Measurements from ENCODE around the gene ZNF75A.
A peak's percentile ranks its signal among the peaks of the same experiment; 100 is the strongest.

Gene ZNF75A

GRCh38 chr16:3289998-3290673 is 15.2 kb upstream of the ZNF75A start:
- no peak for DNase-seq (ENCODE audit: low read depth in 2 of 2)

GRCh38 chr16:3292604-3293003 is 12.7 kb upstream of the ZNF75A start:
- no peak for DNase-seq (ENCODE audit: low read depth in 2 of 2)

GRCh38 chr16:3295209-3295608 is 10.1 kb upstream of the ZNF75A start:
- no peak for DNase-seq (ENCODE audit: low read depth in 2 of 2)

- no peak for DNase-seq (ENCODE audit: low read depth in 2 of 2)
Measured at GRCh38 chr16:3295783-3296182, 9.5 kb upstream of the ZNF75A start.

GRCh38 chr16:3304370-3304769 is 927 bp upstream of the ZNF75A start:
- no peak for DNase-seq (ENCODE audit: low read depth in 2 of 2)

GRCh38 chr16:3306078-3306477 is 781 bp downstream of the ZNF75A start:
- DNase-seq (ENCODE audit: low read depth in 2 of 2): no peak

GRCh38 chr16:3311496-3311895 is 6.2 kb downstream of the ZNF75A start:
- no peak for DNase-seq (ENCODE audit: low read depth in 2 of 2)

GRCh38 chr16:3317315-3317999 is 12.2 kb downstream of the ZNF75A start:
- DNase-seq (ENCODE audit: low read depth in 2 of 2): no peak

GRCh38 chr16:3321816-3322215 is 16.5 kb downstream of the ZNF75A start:
- no peak for DNase-seq (ENCODE audit: low read depth in 2 of 2)

- no peak for DNase-seq (ENCODE audit: low read depth in 2 of 2)
Measured at GRCh38 chr16:3327514-3327913, 22.2 kb downstream of the ZNF75A start.

GRCh38 chr16:3328104-3328503 is 22.8 kb downstream of the ZNF75A start:
- no peak for DNase-seq (ENCODE audit: low read depth in 2 of 2)

GRCh38 chr16:3328643-3329042 is 23.3 kb downstream of the ZNF75A start:
- no peak for DNase-seq (ENCODE audit: low read depth in 2 of 2)

GRCh38 chr16:3346041-3346440 is 40.7 kb downstream of the ZNF75A start:
- no peak for DNase-seq (ENCODE audit: low read depth in 2 of 2)

GRCh38 chr16:3347586-3347985 is 42.3 kb downstream of the ZNF75A start:
- no peak for DNase-seq (ENCODE audit: low read depth in 2 of 2)

GRCh38 chr16:3348547-3349167 is 43.4 kb downstream of the ZNF75A start:
- no peak for DNase-seq (ENCODE audit: low read depth in 2 of 2)

- no peak for DNase-seq (ENCODE audit: low read depth in 2 of 2)
Measured at GRCh38 chr16:3349175-3349574, 43.9 kb downstream of the ZNF75A start.

- no peak for DNase-seq (ENCODE audit: low read depth in 2 of 2)
Measured at GRCh38 chr16:3355589-3355988, 50.3 kb downstream of the ZNF75A start, which contains the start of gene OR2C1. OR2C1 (plus strand) TSS chr16:3355889; CDS start chr16:3355941, 52 bp downstream.

- no peak for DNase-seq (ENCODE audit: low read depth in 2 of 2)
Measured at GRCh38 chr16:3356118-3356517, 50.8 kb downstream of the ZNF75A start.

- DNase-seq (ENCODE audit: low read depth in 2 of 2): no peak
Measured at GRCh38 chr16:3358871-3359270, 53.6 kb downstream of the ZNF75A start.

GRCh38 chr16:3362931-3363330 is 57.6 kb downstream of the ZNF75A start:
- no peak for DNase-seq (ENCODE audit: low read depth in 2 of 2)

- DNase-seq (ENCODE audit: low read depth in 2 of 2): no peak
Measured at GRCh38 chr16:3363793-3364192, 58.5 kb downstream of the ZNF75A start.

- peak; percentile 80 to 84 for DNase-seq (ENCODE audit: low read depth in 2 of 2)
Measured at GRCh38 chr16:3364774-3365427, 59.6 kb downstream of the ZNF75A start.
